HepG2 (cell line): ENCODE measurements around the gene VARS1. TPM values are rescaled to one million over a fixed set of nuclear protein-coding genes. Genes with fewer than 3 reads are reported as not detected.

Experiments
- ATF7-NPFF ChIP-seq: sonication (generic); formaldehyde crosslinking; IDR thresholded peaks from 2 replicates; pipeline ENCODE4 v1.8.1; 2023; ENCODE audit warnings: mild to moderate bottlenecking, low read depth, missing genetic modification reagents, moderate library complexity
- BCL6 ChIP-seq: IDR thresholded peaks from 2 replicates; pipeline ENCODE4 v1.6.1; 2016; ENCODE audit warnings: missing genetic modification reagents, missing compliant biosample characterization
- GRHL1 ChIP-seq: sonication (generic); formaldehyde crosslinking; conservative IDR thresholded peaks from 2 replicates; pipeline ENCODE4 v1.8.0; 2022; ENCODE audit warnings: missing genetic modification reagents
- GTF3A ChIP-seq: sonication (generic); formaldehyde crosslinking; conservative IDR thresholded peaks from 2 replicates; pipeline ENCODE4 v1.4.0; 2020; ENCODE audit warnings: mild to moderate bottlenecking, missing genetic modification reagents
- HBP1 ChIP-seq: IDR thresholded peaks from 2 replicates; pipeline ENCODE4 v1.6.1; 2016; ENCODE audit warnings: low read depth, control low read depth
- IRF1 ChIP-seq: sonication (generic); formaldehyde crosslinking; IDR thresholded peaks from 2 replicates; pipeline ENCODE4 v1.4.0; 2020; ENCODE audit warnings: low read depth, mild to moderate bottlenecking, missing genetic modification reagents
- JUN ChIP-seq: sonication (generic); formaldehyde crosslinking; IDR thresholded peaks from 2 replicates; pipeline ENCODE4 v1.4.0; 2020; ENCODE audit warnings: mild to moderate bottlenecking, missing genetic modification reagents
- KDM5A ChIP-seq: fragments of 200-600 bp; sonication (generic); IDR thresholded peaks from 2 replicates; pipeline ENCODE4 v1.7.0; 2018; ENCODE audit warnings: antibody characterized with exemption, mild to moderate bottlenecking, low read length, borderline replicate concordance
- KLF9 ChIP-seq: IDR thresholded peaks from 2 replicates; pipeline ENCODE4 v1.6.1; 2016; ENCODE audit warnings: low read depth
- NCOA1 ChIP-seq: sonication (generic); formaldehyde crosslinking; IDR thresholded peaks from 2 replicates; pipeline ENCODE4 v1.9.0; 2021; ENCODE audit warnings: missing genetic modification reagents
- SETDB1 ChIP-seq: sonication (generic); formaldehyde crosslinking; IDR thresholded peaks from 2 replicates; pipeline ENCODE4 v1.5.1; 2020; ENCODE audit warnings: missing genetic modification reagents, mild to moderate bottlenecking, borderline replicate concordance
- TEAD3 ChIP-seq: optimal IDR thresholded peaks from 2 replicates; pipeline ENCODE3; 2016; ENCODE audit warnings: borderline replicate concordance
- THYN1 ChIP-seq: sonication (generic); formaldehyde crosslinking; IDR thresholded peaks from 2 replicates; pipeline ENCODE4 v1.8.1; 2023; ENCODE audit warnings: low read depth, mild to moderate bottlenecking, moderate library complexity, missing genetic modification reagents, borderline replicate concordance
- ZBTB26 ChIP-seq: IDR thresholded peaks from 2 replicates; pipeline ENCODE4 v1.6.1; 2016; ENCODE audit warnings: missing compliant biosample characterization, missing genetic modification reagents, borderline replicate concordance
- ZBTB37 ChIP-seq: sonication (generic); formaldehyde crosslinking; IDR thresholded peaks from 2 replicates; pipeline ENCODE4 v1.4.0; 2020; ENCODE audit warnings: mild to moderate bottlenecking, missing genetic modification reagents
- ZNF333 ChIP-seq: sonication (generic); formaldehyde crosslinking; IDR thresholded peaks from 2 replicates; pipeline ENCODE4 v1.4.0; 2020; ENCODE audit warnings: mild to moderate bottlenecking, missing genetic modification reagents, borderline replicate concordance
- ZNF335 ChIP-seq: sonication (generic); formaldehyde crosslinking; IDR thresholded peaks from 2 replicates; pipeline ENCODE4 v1.4.0; 2020; ENCODE audit warnings: missing genetic modification reagents
- ZNF350 ChIP-seq: sonication (generic); formaldehyde crosslinking; IDR thresholded peaks from 2 replicates; pipeline ENCODE4 v1.4.0; 2020; ENCODE audit warnings: mild to moderate bottlenecking, low read depth, missing genetic modification reagents, borderline replicate concordance
- ZNF383 ChIP-seq: sonication (generic); formaldehyde crosslinking; IDR thresholded peaks from 2 replicates; pipeline ENCODE4 v1.4.0; 2020; ENCODE audit warnings: missing genetic modification reagents, mild to moderate bottlenecking, borderline replicate concordance
- ZNF432 ChIP-seq: sonication (generic); formaldehyde crosslinking; IDR thresholded peaks from 2 replicates; pipeline ENCODE4 v1.5.0; 2020; ENCODE audit warnings: missing genetic modification reagents, mild to moderate bottlenecking, borderline replicate concordance
- ZNF501 ChIP-seq: sonication (generic); formaldehyde crosslinking; IDR thresholded peaks from 2 replicates; pipeline ENCODE4 v1.5.1; 2020; ENCODE audit warnings: mild to moderate bottlenecking, moderate library complexity, missing genetic modification reagents
- ZNF605 ChIP-seq: sonication (generic); formaldehyde crosslinking; IDR thresholded peaks from 2 replicates; pipeline ENCODE4 v1.8.0; 2022; ENCODE audit warnings: mild to moderate bottlenecking, missing genetic modification reagents
- ZNF891 ChIP-seq: sonication (generic); formaldehyde crosslinking; IDR thresholded peaks from 2 replicates; pipeline ENCODE4 v1.5.0; 2020; ENCODE audit warnings: mild to moderate bottlenecking, missing genetic modification reagents
- polyA plus RNA-seq, 8 experiments: library from polyadenylated mRNA; depleted of rRNA in 3 of 8; stranded (reverse) in 7 of 8; unstranded in 1 of 8; fragments of >200 nt; fragmentation: Illumina TruSeq in 4 of 8; extraction: Trizol in 4 of 8; gene quantifications; 2 replicates each; pipeline versions ENCODE4 v1.2.1 to v1.2.3, GENCODE V29; 2011 to 2016; ENCODE audit warnings: low read depth in 4 of 8, missing spikeins in 1 of 8, mixed read lengths in 1 of 8; ENCODE audit not compliant: insufficient read depth in 1 of 8
- total RNA-seq, 5 experiments: library from RNA; depleted of rRNA; stranded (reverse); fragments of >200 nt; fragmentation: Illumina TruSeq; extraction: Trizol; gene quantifications; 2 replicates each; pipeline ENCODE4 v1.2.3, GENCODE V29; 2016; ENCODE audit warnings: low read depth in 1 of 5

The VARS1 gene
- total and polyA plus RNA-seq, 2 of the 13 experiments (the other 11 are each of a cell fraction or from before 2014, with no cell fraction given): 14.7 to 56.1 TPM

GRCh38 chr6:31769684-31770371, 25.7 kb downstream of the VARS1 start (continued):
- TF ChIP-seq TEAD3 (CRISPR knock-in tag) (peak; percentile 69), KLF9 (CRISPR knock-in tag) (no peak), BCL6 (CRISPR knock-in tag) (peak; percentile 46), ZNF432 (CRISPR knock-in tag) (no peak), ZNF350 (CRISPR knock-in tag) (peak; percentile 52; the same call in 1 of the 2 replicates), JUN (no peak), ZNF891 (CRISPR knock-in tag) (no peak; the same call in 1 of the 2 replicates), NCOA1 (peak; percentile 77; the same call in 1 of the 2 replicates), ZNF383 (CRISPR knock-in tag) (no peak), ZNF501 (CRISPR knock-in tag) (0 out of 2 replicates have a peak, but pooled peaks have one; percentile 56), ZNF333 (CRISPR knock-in tag) (no peak), ZBTB26 (0 out of 2 replicates have a peak, but pooled peaks have one; percentile 34), IRF1 (CRISPR knock-in tag) (no peak), SETDB1 (CRISPR knock-in tag) (no peak), ATF7-NPFF (CRISPR knock-in tag) (no peak; the same call in 1 of the 2 replicates), ZNF605 (CRISPR knock-in tag) (no peak), THYN1 (CRISPR knock-in tag) (no peak), HBP1 (CRISPR knock-in tag) (no peak), GTF3A (CRISPR knock-in tag) (no peak), GRHL1 (no peak), KDM5A (no peak), ZBTB37 (CRISPR knock-in tag) (no peak), ZNF335 (peak; percentile 95)
